DMS 273 treated with DMSO at 0.1 percent for 48 hours (cell line): ENCODE results near the gene FHIP1A.

Experiments
- DNase-seq: peaks from one replicate; lab custom pipeline; 2025; lab: John Stamatoyannopoulos, UW

Gene FHIP1A

DNA sequence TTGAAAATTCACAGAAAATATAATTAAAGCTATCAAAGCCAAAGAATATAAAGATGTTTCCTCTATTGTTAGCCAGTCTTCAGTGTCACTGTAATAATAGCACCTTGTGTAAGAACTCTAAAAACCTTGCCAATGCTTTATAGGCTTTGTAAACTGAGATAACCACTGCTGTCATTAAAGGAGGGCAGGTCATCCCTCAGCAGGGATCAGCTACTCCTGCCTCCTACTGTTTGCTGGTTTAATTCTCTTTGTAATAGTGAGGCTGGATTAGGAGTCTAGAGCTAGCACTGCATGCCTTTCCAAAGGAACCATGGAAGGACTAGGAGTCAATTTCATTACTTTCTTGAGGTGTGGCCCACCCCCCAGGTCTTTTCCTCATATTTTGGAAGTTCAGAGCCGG is 46.2 kb downstream of the FHIP1A start:
- DNase-seq = no peak

DNA sequence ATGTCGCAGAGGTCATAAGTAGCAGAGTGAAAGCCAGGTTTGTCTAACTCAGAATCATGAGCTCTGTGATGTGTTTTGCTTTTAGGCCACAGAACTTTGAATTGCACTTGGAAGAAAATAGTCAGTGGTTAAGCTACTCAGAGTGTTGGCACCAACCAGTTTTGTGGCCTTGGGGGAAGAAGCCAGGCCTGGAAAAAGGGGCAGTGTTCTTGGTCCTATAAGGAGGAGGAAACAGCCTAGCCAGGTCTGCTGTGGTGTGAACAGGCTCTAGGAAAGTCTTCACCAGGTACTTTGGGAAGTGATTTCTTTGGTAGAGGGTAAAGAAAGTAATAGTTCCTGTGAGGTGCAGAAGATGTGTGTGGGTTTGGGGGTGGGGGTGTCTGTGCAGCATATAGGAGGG is 49.2 kb downstream of the FHIP1A start:
- DNase-seq = no peak
